Keratinocyte (primary cell): ENCODE results near the gene CCDC63.
"Not testable (repeated sequence)": the region's sequence is repeated elsewhere in the genome, so short reads cannot be mapped to it uniquely, and the experiment has no call there.

ENCODE experiments used
- EZH2 ChIP-seq: IDR thresholded peaks from one replicate; pipeline ENCODE4 v1.6.1; 2012; ENCODE audit warnings: inconsistent platforms, mild to moderate bottlenecking, low read length, moderate library complexity
- TF ChIP-seq, protein P1 (sequence below), 3 experiments: IDR thresholded peaks in 1 of 3; conservative IDR thresholded peaks in 1 of 3; optimal IDR thresholded peaks in 1 of 3; 2 replicates in 2 of 3; 3 replicates in 1 of 3; pipeline versions ENCODE3 to v1.5.1; 2011; ENCODE audit warnings: low read length in 3 of 3, mild to moderate bottlenecking in 3 of 3, moderate library complexity in 2 of 3, control low read depth in 1 of 3, inconsistent platforms in 1 of 3; ENCODE audit not compliant: insufficient read depth in 2 of 3; ENCODE audit errors: extremely low read depth in 1 of 3

DNA sequence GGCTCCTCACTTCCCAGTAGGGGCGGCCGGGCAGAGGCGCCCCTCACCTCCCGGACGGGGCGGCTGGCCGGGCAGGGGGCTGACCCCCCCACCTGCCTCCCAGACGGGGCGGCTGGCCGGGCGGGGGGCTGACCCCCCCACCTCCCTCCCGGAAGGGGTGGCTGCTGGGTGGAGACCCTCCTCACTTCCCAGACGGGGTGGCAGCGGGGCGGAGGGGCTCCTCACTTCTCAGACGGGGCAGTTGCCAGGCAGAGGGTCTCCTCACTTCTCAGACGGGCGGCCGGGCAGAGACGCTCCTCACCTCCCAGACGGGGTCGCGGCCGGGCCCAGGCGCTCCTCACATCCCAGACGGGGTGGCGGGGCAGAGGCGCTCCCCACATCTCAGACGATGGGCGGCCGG is 104.1 kb downstream of the CCDC63 start:
- TF ChIP-seq, protein P1, sequence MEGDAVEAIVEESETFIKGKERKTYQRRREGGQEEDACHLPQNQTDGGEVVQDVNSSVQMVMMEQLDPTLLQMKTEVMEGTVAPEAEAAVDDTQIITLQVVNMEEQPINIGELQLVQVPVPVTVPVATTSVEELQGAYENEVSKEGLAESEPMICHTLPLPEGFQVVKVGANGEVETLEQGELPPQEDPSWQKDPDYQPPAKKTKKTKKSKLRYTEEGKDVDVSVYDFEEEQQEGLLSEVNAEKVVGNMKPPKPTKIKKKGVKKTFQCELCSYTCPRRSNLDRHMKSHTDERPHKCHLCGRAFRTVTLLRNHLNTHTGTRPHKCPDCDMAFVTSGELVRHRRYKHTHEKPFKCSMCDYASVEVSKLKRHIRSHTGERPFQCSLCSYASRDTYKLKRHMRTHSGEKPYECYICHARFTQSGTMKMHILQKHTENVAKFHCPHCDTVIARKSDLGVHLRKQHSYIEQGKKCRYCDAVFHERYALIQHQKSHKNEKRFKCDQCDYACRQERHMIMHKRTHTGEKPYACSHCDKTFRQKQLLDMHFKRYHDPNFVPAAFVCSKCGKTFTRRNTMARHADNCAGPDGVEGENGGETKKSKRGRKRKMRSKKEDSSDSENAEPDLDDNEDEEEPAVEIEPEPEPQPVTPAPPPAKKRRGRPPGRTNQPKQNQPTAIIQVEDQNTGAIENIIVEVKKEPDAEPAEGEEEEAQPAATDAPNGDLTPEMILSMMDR (optimal IDR thresholded peaks at IDR 0.05 in 1 of 3, IDR thresholded peaks at IDR 0.05 in 1 of 3, conservative IDR thresholded peaks at IDR 0.05 in 1 of 3; ENCODE audit: extremely low read depth in 1 of 3, insufficient read depth in 2 of 3, low read length in 3 of 3) = not testable (repeated sequence)
- not testable (repeated sequence) for TF ChIP-seq EZH2
